HEK293 (cell line): ENCODE data around the gene PAPOLG.

Experiments used
- CTCF ChIA-PET: fragments of 350-600 bp; formaldehyde crosslinking; extraction: SDS; loops from one replicate; lab custom pipeline; 2021; ENCODE audit warnings: antibody characterized with exemption; lab: Yijun Ruan, JAX
- POLR2A ChIA-PET: fragments of 300-600 bp; formaldehyde crosslinking; extraction: SDS; loops from one replicate; lab custom pipeline; 2020; ENCODE audit warnings: antibody characterized with exemption, inconsistent platforms; lab: Yijun Ruan, JAX
- H3K27ac ChIP-seq: fragments of 200-500 bp; sonication (Bioruptor generic); 2 replicates; pipeline ENCODE4 v1.5.1; 2014; ENCODE audit warnings: low read depth, low read length, control low read depth, inconsistent platforms; ENCODE audit errors: extremely low read depth
- H3K36me3 ChIP-seq, 2 experiments: fragments of 200-500 bp in 1 of 2; sonication (Bioruptor generic) in 1 of 2; 1 replicate in 1 of 2; 2 replicates in 1 of 2; pipeline ENCODE4 v1.5.1; 2014 to 2017; ENCODE audit warnings: inconsistent platforms in 2 of 2, low read length in 2 of 2; ENCODE audit not compliant: control insufficient read depth in 2 of 2, insufficient read depth in 1 of 2
- H3K4me1 ChIP-seq: fragments of 200-500 bp; sonication (Bioruptor generic); 2 replicates; pipeline ENCODE4 v1.5.1; 2014; ENCODE audit warnings: mild to moderate bottlenecking, low read length, inconsistent platforms; ENCODE audit not compliant: control insufficient read depth, insufficient read depth
- H3K4me3 ChIP-seq: 2 replicates; pipeline ENCODE4 v1.5.1; 2011; ENCODE audit warnings: low read depth, mild to moderate bottlenecking, control low read depth, low read length, moderate library complexity
- H3K9me3 ChIP-seq: fragments of 200-500 bp; sonication (Bioruptor generic); 2 replicates; pipeline ENCODE4 v1.5.1; 2014; ENCODE audit warnings: low read depth, low read length, inconsistent platforms; ENCODE audit not compliant: control insufficient read depth, insufficient read depth
- ATF2 ChIP-seq: fragments of 450-650 bp; formaldehyde crosslinking; IDR thresholded peaks from 2 replicates; pipeline ENCODE4 v1.5.1; 2016; ENCODE audit warnings: missing biosample characterization, missing genetic modification characterization, low read depth
- BCL6B ChIP-seq: fragments of 450-650 bp; formaldehyde crosslinking; IDR thresholded peaks from 2 replicates; pipeline ENCODE4 v1.5.1; 2017; ENCODE audit warnings: missing biosample characterization, missing genetic modification characterization
- CTCF ChIP-seq: fragments of 450-650 bp; formaldehyde crosslinking; IDR thresholded peaks from 2 replicates; pipeline ENCODE4 v1.5.1; 2016; ENCODE audit warnings: missing biosample characterization, missing genetic modification characterization
- GLIS2 ChIP-seq: fragments of 450-650 bp; formaldehyde crosslinking; IDR thresholded peaks from 2 replicates; pipeline ENCODE4 v1.5.1; 2016; ENCODE audit warnings: missing biosample characterization, missing genetic modification characterization
- HOXA7 ChIP-seq: sonication (generic); formaldehyde crosslinking; IDR thresholded peaks from 2 replicates; pipeline ENCODE4 v1.8.1; 2022; ENCODE audit warnings: missing genetic modification reagents, borderline replicate concordance
- HOXD13 ChIP-seq: sonication (generic); formaldehyde crosslinking; IDR thresholded peaks from 2 replicates; pipeline ENCODE4 v1.8.0; 2022; ENCODE audit warnings: missing genetic modification reagents, borderline replicate concordance
- KLF16 ChIP-seq: fragments of 450-650 bp; formaldehyde crosslinking; IDR thresholded peaks from 2 replicates; pipeline ENCODE4 v1.5.1; 2017; ENCODE audit warnings: missing biosample characterization, missing genetic modification characterization
- PATZ1 ChIP-seq: fragments of 450-650 bp; formaldehyde crosslinking; IDR thresholded peaks from 2 replicates; pipeline ENCODE4 v1.5.1; 2016; ENCODE audit warnings: missing biosample characterization, missing genetic modification characterization
- PRDM4 ChIP-seq: fragments of 450-650 bp; formaldehyde crosslinking; IDR thresholded peaks from 2 replicates; pipeline ENCODE4 v1.5.1; 2017; ENCODE audit warnings: missing biosample characterization, missing genetic modification characterization
- RBAK ChIP-seq: fragments of 450-650 bp; formaldehyde crosslinking; IDR thresholded peaks from 2 replicates; pipeline ENCODE4 v1.5.1; 2016; ENCODE audit warnings: missing biosample characterization, missing genetic modification characterization
- TCF7L2 ChIP-seq: IDR thresholded peaks from 2 replicates; pipeline ENCODE4 v1.6.1; 2011; ENCODE audit warnings: low read depth, mild to moderate bottlenecking, inconsistent platforms, low read length, moderate library complexity, borderline replicate concordance
- ZBTB20 ChIP-seq: fragments of 450-650 bp; formaldehyde crosslinking; IDR thresholded peaks from 2 replicates; pipeline ENCODE4 v1.5.1; 2016; ENCODE audit warnings: missing biosample characterization, missing genetic modification characterization
- ZNF133 ChIP-seq: fragments of 450-650 bp; formaldehyde crosslinking; IDR thresholded peaks from 2 replicates; pipeline ENCODE4 v1.5.1; 2016; ENCODE audit warnings: missing biosample characterization, missing genetic modification characterization
- ZNF16 ChIP-seq: fragments of 450-650 bp; formaldehyde crosslinking; IDR thresholded peaks from 2 replicates; pipeline ENCODE4 v1.5.1; 2016; ENCODE audit warnings: low read depth, missing biosample characterization, missing genetic modification characterization
- ZNF2 ChIP-seq: fragments of 450-650 bp; formaldehyde crosslinking; IDR thresholded peaks from 2 replicates; pipeline ENCODE4 v1.5.1; 2016; ENCODE audit warnings: missing biosample characterization, missing genetic modification characterization
- ZNF221 ChIP-seq: fragments of 450-650 bp; formaldehyde crosslinking; IDR thresholded peaks from 2 replicates; pipeline ENCODE4 v1.5.1; 2017; ENCODE audit warnings: missing biosample characterization, missing genetic modification characterization, borderline replicate concordance
- ZNF391 ChIP-seq: fragments of 450-650 bp; formaldehyde crosslinking; IDR thresholded peaks from 2 replicates; pipeline ENCODE4 v1.5.1; 2016; ENCODE audit warnings: low read depth, missing biosample characterization, missing genetic modification characterization, borderline replicate concordance
- ZNF558 ChIP-seq: fragments of 450-650 bp; formaldehyde crosslinking; IDR thresholded peaks from 2 replicates; pipeline ENCODE4 v1.5.1; 2016; ENCODE audit warnings: missing biosample characterization, missing genetic modification characterization
- ZNF645 ChIP-seq: fragments of 450-650 bp; formaldehyde crosslinking; IDR thresholded peaks from 2 replicates; pipeline ENCODE4; 2016; ENCODE audit warnings: missing biosample characterization, missing genetic modification characterization
- ZNF792 ChIP-seq: fragments of 450-650 bp; formaldehyde crosslinking; IDR thresholded peaks from 2 replicates; pipeline ENCODE4 v1.5.1; 2016; ENCODE audit warnings: missing biosample characterization, missing genetic modification characterization

The PAPOLG gene

GRCh38 chr2:60840880-60841279, 84.8 kb downstream of the PAPOLG start:
- CTCF ChIA-PET, result no interaction called here
- TF ChIP-seq ZNF792 (no peak), KLF16 (tag by site-specific recombination) (no peak), TCF7L2 (no peak), HOXA7 (CRISPR knock-in tag) (no peak), PRDM4 (tag by site-specific recombination) (no peak), ZNF645 (tag by site-specific recombination) (no peak), GLIS2 (tag by site-specific recombination) (no peak)
- H3K36me3 ChIP-seq, result no peaks in the 10 kb centered on the region
- H3K4me1 ChIP-seq, result no peaks in the 10 kb centered on the region
- H3K9me3 ChIP-seq, result no peaks in the 10 kb centered on the region
- POLR2A ChIA-PET, result no interaction called here
- no peak overlapping the region for H3K4me3 ChIP-seq
- H3K27ac ChIP-seq, result no peak overlapping the region

- CTCF ChIA-PET, result no interaction called here
- H3K9me3 ChIP-seq, result no peaks in the 10 kb centered on the region
- H3K36me3 ChIP-seq, result no peaks in the 10 kb centered on the region
- H3K4me3 ChIP-seq, result no peak overlapping the region
- TF ChIP-seq ZNF2 (tag by site-specific recombination) (no peak), ZNF221 (tag by site-specific recombination) (no peak), ZNF16 (tag by site-specific recombination) (no peak), ZNF558 (tag by site-specific recombination) (no peak), HOXD13 (CRISPR knock-in tag) (no peak), BCL6B (tag by site-specific recombination) (no peak), ZNF133 (no peak), CTCF (no peak), KLF16 (tag by site-specific recombination) (no peak), ATF2 (no peak), ZNF391 (no peak), ZNF645 (tag by site-specific recombination) (no peak), RBAK (tag by site-specific recombination) (no peak), ZBTB20 (tag by site-specific recombination) (no peak), PATZ1 (tag by site-specific recombination) (no peak)
- H3K4me1 ChIP-seq, result no peaks in the 10 kb centered on the region
- no peak overlapping the region for H3K27ac ChIP-seq
- POLR2A ChIA-PET, result no interaction called here
Measured at GRCh38 chr2:60843006-60843405, 86.9 kb downstream of the PAPOLG start.
